ENCODE data around the gene ERICH4. TPM values are rescaled to one million over a fixed set of nuclear protein-coding genes. Genes with fewer than 3 reads are reported as not detected.

Gene ERICH4
- total RNA-seq, 1 experiment from 2014 or later, result not detected

- BruUV-seq (replicated peaks), result no TSS peak
- H2AFZ ChIP-seq, result no peak overlapping the region
- no peak for DNase-seq
- TF ChIP-seq CTCF (conservative IDR thresholded peaks at IDR 0.05), result no peak
- TF ChIP-seq EZH2 (IDR thresholded peaks at IDR 0.05; ENCODE audit: low read depth), result no peak
- intact Hi-C loops (cut with micrococcal nuclease; ENCODE audit: unreplicated experiment), result no loop called here
- H3K27me3 ChIP-seq (ENCODE audit: insufficient read depth, low read depth), result no peaks in the 10 kb centered on the region
- H3K79me2 ChIP-seq (ENCODE audit: low read depth), result no peaks in the 10 kb centered on the region
- POLR2A ChIA-PET (ENCODE audit: unreplicated experiment), result interaction anchor here (0.6 kb wide), 1 partner anchor 12 kb away, joined by 22 read pairs; the partner anchor contains the start of gene DMAC2
- no peaks in the 10 kb centered on the region for H3K4me1 ChIP-seq (replicated peaks; ENCODE audit: insufficient read depth)
- H3K4me2 ChIP-seq, result no peak overlapping the region
- H3K27ac ChIP-seq, result no peak overlapping the region
- no peaks in the 10 kb centered on the region for H3K9me2 ChIP-seq (ENCODE audit: insufficient read depth)
- H4K20me1 ChIP-seq (ENCODE audit: insufficient read depth), result no peaks in the 10 kb centered on the region
- H3F3A ChIP-seq (ENCODE audit: insufficient read depth, low read depth), result peaks cover 7% of the 10 kb centered on the region; the same call in 1 of the 2 replicates
- H3K9me3 ChIP-seq (ENCODE audit: insufficient read depth, low read depth), result no peaks in the 10 kb centered on the region
- H3K4me3 ChIP-seq, result no peak overlapping the region
- CTCF ChIA-PET, result no interaction called here
- no peaks in the 10 kb centered on the region for H3K36me3 ChIP-seq (ENCODE audit: low read depth)
Observed at GRCh38 chr19:41427647-41428480, 15.1 kb upstream of the ERICH4 start.

GRCh38 chr19:41428481-41428859 is 14.5 kb upstream of the ERICH4 start:
- Histone ChIP-seq H3K9me3 (ENCODE audit: insufficient read depth, low read depth) (no peaks in the 10 kb centered on the region), H3K27ac (no peak overlapping the region), H2AFZ (no peak overlapping the region), H3F3A (ENCODE audit: insufficient read depth, low read depth) (peaks cover 8% of the 10 kb centered on the region; the same call in 1 of the 2 replicates), H3K27me3 (ENCODE audit: insufficient read depth, low read depth) (no peaks in the 10 kb centered on the region), H3K4me2 (no peak overlapping the region), H3K36me3 (ENCODE audit: low read depth) (no peaks in the 10 kb centered on the region), H3K4me1 (replicated peaks; ENCODE audit: insufficient read depth) (no peaks in the 10 kb centered on the region), H3K4me3 (no peak overlapping the region), H4K20me1 (ENCODE audit: insufficient read depth) (no peaks in the 10 kb centered on the region), H3K9me2 (ENCODE audit: insufficient read depth) (no peaks in the 10 kb centered on the region), H3K79me2 (ENCODE audit: low read depth) (no peaks in the 10 kb centered on the region)
- ChIA-PET CTCF (no interaction called here), POLR2A (ENCODE audit: unreplicated experiment) (no interaction called here)
- no peak for TF ChIP-seq CTCF (conservative IDR thresholded peaks at IDR 0.05)
- no peak for TF ChIP-seq EZH2 (IDR thresholded peaks at IDR 0.05; ENCODE audit: low read depth)
- intact Hi-C loops (cut with micrococcal nuclease; ENCODE audit: unreplicated experiment), result no loop called here
- BruUV-seq (replicated peaks), result no TSS peak
- no peak for DNase-seq

- BruUV-seq (replicated peaks), result no TSS peak
- H3F3A ChIP-seq (ENCODE audit: insufficient read depth, low read depth), result peaks cover 10% of the 10 kb centered on the region; the same call in 1 of the 2 replicates
- DNase-seq, result no peak
- no peaks in the 10 kb centered on the region for H3K4me1 ChIP-seq (replicated peaks; ENCODE audit: insufficient read depth)
- H4K20me1 ChIP-seq (ENCODE audit: insufficient read depth), result no peaks in the 10 kb centered on the region
- intact Hi-C loops (cut with micrococcal nuclease; ENCODE audit: unreplicated experiment), result loop anchor here (2.0 to 10.0 kb wide), 2 partner anchors 76 to 110 kb away; partner anchors contain the start of gene TGFB1
- no peaks in the 10 kb centered on the region for H3K9me3 ChIP-seq (ENCODE audit: insufficient read depth, low read depth)
- no peaks in the 10 kb centered on the region for H3K79me2 ChIP-seq (ENCODE audit: low read depth)
- no peak overlapping the region for H3K27ac ChIP-seq
- ChIA-PET POLR2A (ENCODE audit: unreplicated experiment) (no interaction called here), CTCF (no interaction called here)
- H2AFZ ChIP-seq, result no peak overlapping the region
- H3K9me2 ChIP-seq (ENCODE audit: insufficient read depth), result no peaks in the 10 kb centered on the region
- no peak overlapping the region for H3K4me2 ChIP-seq
- H3K36me3 ChIP-seq (ENCODE audit: low read depth), result no peaks in the 10 kb centered on the region
- no peaks in the 10 kb centered on the region for H3K27me3 ChIP-seq (ENCODE audit: insufficient read depth, low read depth)
- TF ChIP-seq EZH2 (IDR thresholded peaks at IDR 0.05; ENCODE audit: low read depth) (no peak), CTCF (conservative IDR thresholded peaks at IDR 0.05) (no peak)
- no peak overlapping the region for H3K4me3 ChIP-seq
Observed at GRCh38 chr19:41430922-41431321, 12.0 kb upstream of the ERICH4 start.
